ENCODE data around the gene RTL1.

- TF ChIP-seq POLR2AphosphoS5 (IDR thresholded peaks at IDR 0.05; ENCODE audit: low read depth, low read length) (no peak), TAF1 (IDR thresholded peaks at IDR 0.05; ENCODE audit: borderline replicate concordance, insufficient read depth, low read length) (no peak), FOXP2 (optimal IDR thresholded peaks at IDR 0.05; ENCODE audit: borderline replicate concordance, extremely low read depth, extremely low read length, insufficient read depth) (no peak), REST (IDR thresholded peaks at IDR 0.05; ENCODE audit: insufficient read depth in 1 of 2, low read depth in 2 of 2, low read length in 2 of 2) (no peak)
These were observed 40.5 kb upstream of the RTL1 start for GRCh38 chr14:100944052-100944451.
